ENCODE results near the gene R3HDM2.

Gene R3HDM2

GRCh38 chr12:57209916-57210315, 220.9 kb downstream of the R3HDM2 start:
- TF ChIP-seq, protein P1, sequence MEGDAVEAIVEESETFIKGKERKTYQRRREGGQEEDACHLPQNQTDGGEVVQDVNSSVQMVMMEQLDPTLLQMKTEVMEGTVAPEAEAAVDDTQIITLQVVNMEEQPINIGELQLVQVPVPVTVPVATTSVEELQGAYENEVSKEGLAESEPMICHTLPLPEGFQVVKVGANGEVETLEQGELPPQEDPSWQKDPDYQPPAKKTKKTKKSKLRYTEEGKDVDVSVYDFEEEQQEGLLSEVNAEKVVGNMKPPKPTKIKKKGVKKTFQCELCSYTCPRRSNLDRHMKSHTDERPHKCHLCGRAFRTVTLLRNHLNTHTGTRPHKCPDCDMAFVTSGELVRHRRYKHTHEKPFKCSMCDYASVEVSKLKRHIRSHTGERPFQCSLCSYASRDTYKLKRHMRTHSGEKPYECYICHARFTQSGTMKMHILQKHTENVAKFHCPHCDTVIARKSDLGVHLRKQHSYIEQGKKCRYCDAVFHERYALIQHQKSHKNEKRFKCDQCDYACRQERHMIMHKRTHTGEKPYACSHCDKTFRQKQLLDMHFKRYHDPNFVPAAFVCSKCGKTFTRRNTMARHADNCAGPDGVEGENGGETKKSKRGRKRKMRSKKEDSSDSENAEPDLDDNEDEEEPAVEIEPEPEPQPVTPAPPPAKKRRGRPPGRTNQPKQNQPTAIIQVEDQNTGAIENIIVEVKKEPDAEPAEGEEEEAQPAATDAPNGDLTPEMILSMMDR (conservative IDR thresholded peaks at IDR 0.05; ENCODE audit: low read depth, low read length): no peak
- DNase-seq (ENCODE audit: low read depth): no peak
- H3K4me3 ChIP-seq (ENCODE audit: low read depth, low read length): no peak overlapping the region

DNA sequence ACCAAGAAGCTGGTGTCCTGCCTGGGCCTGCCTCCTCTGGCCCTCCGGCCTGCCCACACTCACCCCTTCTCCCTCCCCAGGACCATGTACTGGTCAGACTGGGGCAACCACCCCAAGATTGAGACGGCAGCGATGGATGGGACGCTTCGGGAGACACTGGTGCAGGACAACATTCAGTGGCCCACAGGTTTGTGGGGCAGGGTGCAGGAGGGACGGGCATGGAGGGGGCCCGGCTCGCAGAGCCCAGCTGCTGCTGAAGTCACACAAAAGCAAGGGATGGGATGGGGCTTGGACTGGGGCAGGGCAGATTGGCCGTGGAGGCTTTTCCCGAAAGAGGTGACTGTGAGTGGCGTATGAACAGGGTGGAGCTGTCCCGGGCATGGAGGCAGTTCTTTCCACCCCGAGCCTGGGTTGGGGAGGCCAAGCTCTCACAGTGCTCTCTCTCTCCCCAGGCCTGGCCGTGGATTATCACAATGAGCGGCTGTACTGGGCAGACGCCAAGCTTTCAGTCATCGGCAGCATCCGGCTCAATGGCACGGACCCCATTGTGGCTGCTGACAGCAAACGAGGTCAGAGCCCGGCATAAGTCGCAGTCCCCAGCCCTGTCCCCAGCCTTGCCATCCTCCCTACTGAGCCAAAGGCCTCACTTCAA, 222.1 kb downstream of the R3HDM2 start:
- no peak overlapping the region for H3K4me3 ChIP-seq (ENCODE audit: low read depth, low read length)
- TF ChIP-seq, protein P1 (conservative IDR thresholded peaks at IDR 0.05; ENCODE audit: low read depth, low read length): no peak
- DNase-seq (ENCODE audit: low read depth): no peak

GRCh38 chr12:57207731-57208630, 222.9 kb downstream of the R3HDM2 start:
- TF ChIP-seq, protein P1 (conservative IDR thresholded peaks at IDR 0.05; ENCODE audit: low read depth, low read length): no peak
- DNase-seq (ENCODE audit: low read depth): no peak
- no peak overlapping the region for H3K4me3 ChIP-seq (ENCODE audit: low read depth, low read length)

DNA sequence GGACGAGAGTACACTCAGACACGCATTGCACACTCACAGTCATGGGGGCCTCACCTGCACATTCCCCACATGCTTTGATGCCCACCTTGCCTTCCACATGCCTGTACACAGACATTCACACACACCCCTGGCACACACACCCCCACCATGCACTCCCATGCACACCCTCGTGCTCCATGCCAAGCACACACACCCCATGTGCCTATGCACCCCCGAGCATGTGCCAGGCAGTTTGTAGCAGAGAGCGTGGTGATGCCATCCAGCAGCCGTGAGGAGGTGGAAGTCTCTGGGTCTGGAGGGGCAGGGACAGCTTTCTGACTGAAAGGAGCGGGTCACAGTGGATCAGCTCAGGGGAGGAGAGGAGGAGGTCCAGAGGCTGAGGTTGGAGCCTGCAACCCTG, 224.9 kb downstream of the R3HDM2 start:
- no peak for DNase-seq (ENCODE audit: low read depth)
- no peak overlapping the region for H3K4me3 ChIP-seq (ENCODE audit: low read depth, low read length)
- TF ChIP-seq, protein P1 (conservative IDR thresholded peaks at IDR 0.05; ENCODE audit: low read depth, low read length): no peak

GRCh38 chr12:57205186-57205585, 225.7 kb downstream of the R3HDM2 start:
- TF ChIP-seq, protein P1 (conservative IDR thresholded peaks at IDR 0.05; ENCODE audit: low read depth, low read length): no peak
- H3K4me3 ChIP-seq (ENCODE audit: low read depth, low read length): no peak overlapping the region
- no peak for DNase-seq (ENCODE audit: low read depth)

DNA sequence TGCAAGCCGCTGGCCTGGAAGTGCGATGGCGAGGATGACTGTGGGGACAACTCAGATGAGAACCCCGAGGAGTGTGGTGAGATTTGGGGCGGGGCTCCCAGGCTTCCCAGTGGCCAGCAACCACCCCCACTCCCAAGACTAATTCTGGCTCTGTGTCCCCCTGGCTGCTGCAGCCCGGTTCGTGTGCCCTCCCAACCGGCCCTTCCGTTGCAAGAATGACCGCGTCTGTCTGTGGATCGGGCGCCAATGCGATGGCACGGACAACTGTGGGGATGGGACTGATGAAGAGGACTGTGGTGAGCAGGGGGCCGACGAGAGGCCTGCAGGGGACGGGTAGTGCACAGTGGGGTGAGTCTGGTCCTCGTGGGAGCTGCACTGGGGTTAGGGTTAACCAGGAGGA, 226.4 kb downstream of the R3HDM2 start:
- H3K4me3 ChIP-seq (ENCODE audit: low read depth, low read length): no peak overlapping the region
- TF ChIP-seq, protein P1 (conservative IDR thresholded peaks at IDR 0.05; ENCODE audit: low read depth, low read length): no peak
- DNase-seq (ENCODE audit: low read depth): no peak

Data from choroid plexus epithelial cell (primary cell).